Panc1 (cell line): ENCODE measurements around the gene JPH3. TPM values are rescaled to one million over a fixed set of nuclear protein-coding genes. Genes with fewer than 3 reads are reported as not detected.

Experiments used
- ATAC-seq: fragments of 200-7000 bp; cut with Tn5 transposase; 2 replicates; pipeline ENCODE4 v1.9.1; 2020; ENCODE audit warnings: mild to moderate bottlenecking, moderate library complexity
- BruUV-seq: library from RNA; stranded (reverse); fragments of 400-500 nt; replicated peaks from 2 replicates; lab custom pipeline; 2021; lab: Mats Ljungman, UMichigan
- CTCF ChIA-PET: fragments of 300-600 bp; sonication (Branson Sonifier 250); formaldehyde crosslinking; loops from one replicate; lab custom pipeline; 2022; ENCODE audit warnings: antibody characterized with exemption; lab: Charles Lee
- POLR2A ChIA-PET: fragments of 300-600 bp; sonication (Branson Sonifier 250); formaldehyde crosslinking; loops from one replicate; lab custom pipeline; 2022; ENCODE audit warnings: antibody characterized with exemption; lab: Charles Lee
- DNase-seq: peaks from one replicate; pipeline ENCODE4 v3.0.0-alpha.2; 2010; ENCODE audit warnings: low read depth, low spot score
- H3K27ac ChIP-seq: 2 replicates; pipeline ENCODE4 v1.5.1; 2011; ENCODE audit warnings: mild to moderate bottlenecking, low read length, inconsistent platforms
- H3K27me3 ChIP-seq: fragments of 200-500 bp; sonication (Bioruptor generic); 2 replicates; pipeline ENCODE4 v1.6.0; 2014; ENCODE audit warnings: low read length, inconsistent platforms; ENCODE audit not compliant: control insufficient read depth, insufficient read depth
- H3K36me3 ChIP-seq: fragments of 200-500 bp; sonication (Bioruptor generic); 2 replicates; pipeline ENCODE4 v1.5.1; 2014; ENCODE audit warnings: inconsistent platforms, mild to moderate bottlenecking, low read length, moderate library complexity; ENCODE audit not compliant: control insufficient read depth, insufficient read depth
- H3K4me1 ChIP-seq: 2 replicates; pipeline ENCODE4 v1.5.1; 2011; ENCODE audit warnings: inconsistent platforms, mild to moderate bottlenecking, low read length, moderate library complexity; ENCODE audit not compliant: control insufficient read depth, insufficient read depth
- H3K4me3 ChIP-seq, 2 experiments: 2 replicates each; pipeline ENCODE4 v1.5.1; 2011 to 2012; ENCODE audit warnings: low read depth in 2 of 2, low read length in 2 of 2, mild to moderate bottlenecking in 2 of 2, inconsistent platforms in 1 of 2, moderate library complexity in 1 of 2
- H3K9me3 ChIP-seq: fragments of 200-500 bp; sonication (Bioruptor generic); 2 replicates; pipeline ENCODE4 v1.5.1; 2014; ENCODE audit warnings: low read depth, mild to moderate bottlenecking, inconsistent platforms, low read length, moderate library complexity; ENCODE audit not compliant: control insufficient read depth, insufficient read depth
- CTCF ChIP-seq: fragments of 450-650 bp; IDR thresholded peaks from 2 replicates; pipeline ENCODE4 v1.5.1; 2017; ENCODE audit warnings: mild to moderate bottlenecking
- POLR2AphosphoS5 ChIP-seq: IDR thresholded peaks from 2 replicates; pipeline ENCODE4 v1.6.1; 2012; ENCODE audit warnings: mild to moderate bottlenecking, low read depth, low read length, moderate library complexity
- SIN3A ChIP-seq: IDR thresholded peaks from 2 replicates; pipeline ENCODE4 v1.6.1; 2012; ENCODE audit warnings: low read depth, mild to moderate bottlenecking, low read length, moderate library complexity, borderline replicate concordance; ENCODE audit not compliant: insufficient read depth
- TCF7L2 ChIP-seq: IDR thresholded peaks from 2 replicates; pipeline ENCODE4 v1.6.1; 2011; ENCODE audit warnings: mild to moderate bottlenecking, low read depth, low read length, inconsistent platforms
- in situ Hi-C: cut with HindIII; loops from 2 replicates; pipeline ENCODE4 v1.10.0; 2016; ENCODE audit warnings: low sequenced_read_pairs, low pct_unique_long_range_greater_than_20kb
- intact Hi-C: fragments of 100-400 bp; cut with micrococcal nuclease; formaldehyde crosslinking; loops from one replicate; pipeline ENCODE4 v1.10.0; 2022; ENCODE audit not compliant: unreplicated experiment
- total RNA-seq: library from RNA; stranded (reverse); gene quantifications from one replicate; pipeline ENCODE4 v1.2.1, GENCODE V29; 2021; ENCODE audit not compliant: unreplicated experiment
- TF ChIP-seq, protein P1 (sequence below), 2 experiments: IDR thresholded peaks; 2 replicates each; pipeline ENCODE4 v1.6.1; 2011 to 2012; ENCODE audit warnings: low read depth in 2 of 2, control low read depth in 1 of 2, low read length in 1 of 2, mild to moderate bottlenecking in 1 of 2, moderate library complexity in 1 of 2; ENCODE audit not compliant: insufficient read depth in 1 of 2

Gene JPH3
- total RNA-seq, 1 experiment from 2014 or later, result 1.2 TPM

DNA sequence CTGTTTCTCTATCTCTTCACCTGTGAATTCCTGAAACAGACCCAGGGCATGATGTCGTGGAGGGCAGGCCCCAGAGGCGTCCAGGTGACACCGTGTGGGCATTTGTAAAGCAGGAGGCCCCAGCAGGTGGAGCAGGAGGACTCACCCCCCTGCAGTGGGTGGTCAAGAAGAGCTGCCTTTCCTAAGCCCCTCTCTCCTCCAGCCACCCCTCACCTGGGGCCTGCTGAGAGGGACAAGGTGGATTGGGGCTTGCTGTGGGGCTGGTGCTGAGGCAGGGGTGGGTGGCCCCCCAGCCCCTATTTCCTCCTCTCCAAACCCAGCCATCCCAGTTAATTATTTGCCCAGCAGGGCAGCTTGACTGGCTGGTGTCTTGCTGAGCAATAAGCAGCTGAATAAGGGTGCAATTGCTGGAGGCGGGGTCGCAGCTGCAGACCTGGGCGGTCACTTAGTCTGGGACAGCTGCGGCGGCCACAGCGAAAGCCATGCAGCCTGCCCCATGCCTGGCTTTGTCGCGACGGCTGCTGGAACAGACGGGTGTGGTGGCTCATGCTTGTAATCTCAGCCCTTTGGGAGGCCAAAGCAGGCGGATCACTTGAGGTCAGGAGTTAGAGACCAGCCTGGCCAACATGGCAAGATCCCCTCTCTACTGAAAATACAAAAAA lies 56.4 kb downstream of the JPH3 start:
- Histone ChIP-seq H3K4me1 (no peaks in the 10 kb centered on the region), H3K36me3 (no peaks in the 10 kb centered on the region), H3K9me3 (no peaks in the 10 kb centered on the region), H3K4me3 (no peak overlapping the region), H3K27me3 (no peaks in the 10 kb centered on the region), H3K27ac (no peak overlapping the region)
- CTCF ChIA-PET, result no interaction called here
- intact Hi-C loops, result no loop called here
- POLR2A ChIA-PET, result interaction anchor here (0.9 kb wide), 1 partner anchor 37 kb away, joined by 4 read pairs; no protein-coding TSS in a partner anchor
- no TSS peak for BruUV-seq
- DNase-seq (no peak), ATAC-seq (no peak)
- in situ Hi-C loops, result no loop called here
- TF ChIP-seq SIN3A, result no peak
- TF ChIP-seq CTCF, result no peak
- no peak for TF ChIP-seq TCF7L2
- no peak for TF ChIP-seq POLR2AphosphoS5
- TF ChIP-seq, protein P1, sequence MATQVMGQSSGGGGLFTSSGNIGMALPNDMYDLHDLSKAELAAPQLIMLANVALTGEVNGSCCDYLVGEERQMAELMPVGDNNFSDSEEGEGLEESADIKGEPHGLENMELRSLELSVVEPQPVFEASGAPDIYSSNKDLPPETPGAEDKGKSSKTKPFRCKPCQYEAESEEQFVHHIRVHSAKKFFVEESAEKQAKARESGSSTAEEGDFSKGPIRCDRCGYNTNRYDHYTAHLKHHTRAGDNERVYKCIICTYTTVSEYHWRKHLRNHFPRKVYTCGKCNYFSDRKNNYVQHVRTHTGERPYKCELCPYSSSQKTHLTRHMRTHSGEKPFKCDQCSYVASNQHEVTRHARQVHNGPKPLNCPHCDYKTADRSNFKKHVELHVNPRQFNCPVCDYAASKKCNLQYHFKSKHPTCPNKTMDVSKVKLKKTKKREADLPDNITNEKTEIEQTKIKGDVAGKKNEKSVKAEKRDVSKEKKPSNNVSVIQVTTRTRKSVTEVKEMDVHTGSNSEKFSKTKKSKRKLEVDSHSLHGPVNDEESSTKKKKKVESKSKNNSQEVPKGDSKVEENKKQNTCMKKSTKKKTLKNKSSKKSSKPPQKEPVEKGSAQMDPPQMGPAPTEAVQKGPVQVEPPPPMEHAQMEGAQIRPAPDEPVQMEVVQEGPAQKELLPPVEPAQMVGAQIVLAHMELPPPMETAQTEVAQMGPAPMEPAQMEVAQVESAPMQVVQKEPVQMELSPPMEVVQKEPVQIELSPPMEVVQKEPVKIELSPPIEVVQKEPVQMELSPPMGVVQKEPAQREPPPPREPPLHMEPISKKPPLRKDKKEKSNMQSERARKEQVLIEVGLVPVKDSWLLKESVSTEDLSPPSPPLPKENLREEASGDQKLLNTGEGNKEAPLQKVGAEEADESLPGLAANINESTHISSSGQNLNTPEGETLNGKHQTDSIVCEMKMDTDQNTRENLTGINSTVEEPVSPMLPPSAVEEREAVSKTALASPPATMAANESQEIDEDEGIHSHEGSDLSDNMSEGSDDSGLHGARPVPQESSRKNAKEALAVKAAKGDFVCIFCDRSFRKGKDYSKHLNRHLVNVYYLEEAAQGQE (IDR thresholded peaks at IDR 0.05; ENCODE audit: insufficient read depth in 1 of 2, low read depth in 2 of 2, low read length in 1 of 2), result no peak

GRCh38 chr16:87661561-87661960 lies 59.3 kb downstream of the JPH3 start:
- ChIA-PET POLR2A (no interaction called here), CTCF (no interaction called here)
- Histone ChIP-seq H3K9me3 (no peaks in the 10 kb centered on the region), H3K27ac (no peak overlapping the region), H3K4me1 (no peaks in the 10 kb centered on the region), H3K36me3 (no peaks in the 10 kb centered on the region), H3K27me3 (no peaks in the 10 kb centered on the region), H3K4me3 (no peak overlapping the region)
- TF ChIP-seq, protein P1 (IDR thresholded peaks at IDR 0.05; ENCODE audit: insufficient read depth in 1 of 2, low read depth in 2 of 2, low read length in 1 of 2), result peak; percentile 90
- no peak for TF ChIP-seq SIN3A
- BruUV-seq, result no TSS peak
- in situ Hi-C loops (no loop called here), intact Hi-C loops (no loop called here)
- DNase-seq (no peak), ATAC-seq (no peak)
